Fibroblast of the conjunctiva (primary cell): ENCODE results near the gene SLIT2.
A peak's percentile ranks its signal among the peaks of the same experiment; 100 is the strongest.

Experiments used
- DNase-seq: peaks from one replicate; pipeline ENCODE4 v3.0.0-alpha.2; 2010; ENCODE audit warnings: low read depth

SLIT2 gene

GRCh38 chr4:20266215-20267082 is 14.7 kb downstream of the SLIT2 start:
- DNase-seq = no peak

- no peak for DNase-seq
Observed at GRCh38 chr4:20268028-20268427, 16.3 kb downstream of the SLIT2 start.

GRCh38 chr4:20269320-20269719 is 17.6 kb downstream of the SLIT2 start:
- DNase-seq = no peak

DNA sequence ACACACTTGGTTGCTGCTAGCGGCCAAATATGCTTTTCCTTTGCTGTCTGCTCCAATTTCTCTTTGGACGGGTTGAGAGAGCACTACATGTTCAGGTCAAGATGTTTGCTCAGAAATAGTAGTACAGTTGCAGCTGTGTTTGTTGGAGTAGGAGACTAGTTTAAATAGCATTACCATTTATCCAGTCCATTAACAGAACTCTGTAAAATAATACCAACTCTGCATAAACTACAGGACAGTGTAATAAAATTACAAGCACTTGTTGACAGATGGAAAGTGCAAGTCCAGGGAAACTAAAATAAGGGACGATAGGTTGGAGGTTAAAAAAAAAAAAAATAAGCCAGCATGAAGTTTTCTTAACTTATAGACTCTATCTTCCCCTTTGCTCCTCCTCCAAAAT is 20.2 kb downstream of the SLIT2 start:
- DNase-seq = no peak

DNA sequence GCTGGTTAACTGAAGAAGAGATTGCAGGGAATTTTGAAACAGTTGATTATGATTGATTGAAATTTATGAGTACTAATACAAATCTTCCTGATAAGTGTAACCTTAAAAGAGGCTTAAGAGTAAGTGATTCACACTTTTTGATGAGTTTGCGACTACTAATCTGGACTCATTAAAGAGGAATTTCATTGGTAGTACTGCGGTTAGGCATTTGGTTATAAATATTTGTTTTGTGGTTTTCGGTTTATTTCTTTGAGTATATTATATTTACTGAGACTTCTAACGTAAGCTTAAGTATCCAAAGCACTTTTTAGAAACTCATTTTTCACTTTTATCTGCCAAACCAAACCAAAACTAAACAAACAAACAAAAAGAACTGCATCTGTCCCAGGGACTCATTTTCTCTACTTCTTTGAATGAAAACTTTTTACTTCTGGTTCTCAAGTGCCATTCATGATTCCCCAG is 20.7 kb downstream of the SLIT2 start:
- DNase-seq = no peak

DNA sequence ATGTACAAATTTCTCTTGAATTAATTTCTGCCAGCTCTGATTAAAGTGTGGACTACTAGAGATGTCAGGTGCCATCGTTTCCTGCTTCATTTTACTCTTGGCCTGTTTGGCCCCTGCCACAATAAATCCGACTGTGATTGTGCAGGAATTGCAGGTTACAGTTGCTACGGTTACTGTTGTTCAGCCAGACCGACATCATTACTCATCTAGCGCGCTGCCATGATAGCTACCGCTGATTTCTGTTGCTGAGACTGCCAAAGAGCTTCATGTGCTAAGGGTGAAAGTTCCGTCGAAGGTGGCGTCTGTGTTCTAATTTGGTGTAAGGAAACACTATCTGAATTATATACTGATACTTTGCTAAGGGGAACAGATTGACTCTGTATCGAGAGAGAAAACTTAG is 22.1 kb downstream of the SLIT2 start:
- DNase-seq = no peak

DNA sequence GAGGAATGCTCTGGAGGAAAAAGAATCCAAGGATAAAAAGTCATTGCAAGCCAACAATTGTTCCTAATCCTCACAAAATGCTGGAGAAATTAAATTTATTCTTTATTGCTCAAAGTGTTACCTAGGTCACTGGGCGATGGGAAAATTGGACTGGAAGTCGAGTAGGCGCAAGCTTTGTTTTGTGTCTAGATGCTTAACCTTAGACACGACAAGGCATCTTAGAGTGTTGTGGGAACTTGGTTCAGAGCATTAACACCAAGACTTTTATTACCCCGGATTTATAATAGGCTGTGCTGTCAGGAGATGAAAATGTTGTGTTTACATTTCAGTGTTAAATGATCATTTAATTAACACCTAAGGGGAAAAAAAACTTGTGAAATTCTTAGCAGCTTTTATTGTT is 25.1 kb downstream of the SLIT2 start:
- DNase-seq = no peak

- DNase-seq = no peak
Observed at GRCh38 chr4:20278195-20278594, 26.5 kb downstream of the SLIT2 start.

- no peak for DNase-seq
Observed at GRCh38 chr4:20279381-20279780, 27.7 kb downstream of the SLIT2 start.

DNA sequence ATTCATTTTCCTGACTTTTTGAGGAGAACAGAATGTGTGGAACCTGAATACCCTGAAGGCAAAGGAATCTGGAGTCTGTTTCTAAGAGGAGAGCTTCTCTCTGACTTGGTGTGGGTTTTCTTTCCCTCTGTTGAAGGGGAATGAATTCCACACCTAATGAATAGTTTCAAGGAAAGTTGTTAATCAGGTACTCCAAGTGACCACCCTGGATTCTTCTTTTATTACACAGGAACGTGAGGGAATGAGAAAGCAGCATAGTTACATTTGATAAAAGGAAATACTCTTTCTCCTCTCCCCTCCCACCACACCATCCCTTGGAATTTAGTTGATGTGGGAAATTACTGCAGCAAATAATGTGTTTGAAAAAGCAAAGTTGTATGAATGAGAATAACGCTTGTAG is 29.7 kb downstream of the SLIT2 start:
- no peak for DNase-seq

- DNase-seq = no peak
Observed at GRCh38 chr4:20283039-20283438, 31.3 kb downstream of the SLIT2 start.

DNA sequence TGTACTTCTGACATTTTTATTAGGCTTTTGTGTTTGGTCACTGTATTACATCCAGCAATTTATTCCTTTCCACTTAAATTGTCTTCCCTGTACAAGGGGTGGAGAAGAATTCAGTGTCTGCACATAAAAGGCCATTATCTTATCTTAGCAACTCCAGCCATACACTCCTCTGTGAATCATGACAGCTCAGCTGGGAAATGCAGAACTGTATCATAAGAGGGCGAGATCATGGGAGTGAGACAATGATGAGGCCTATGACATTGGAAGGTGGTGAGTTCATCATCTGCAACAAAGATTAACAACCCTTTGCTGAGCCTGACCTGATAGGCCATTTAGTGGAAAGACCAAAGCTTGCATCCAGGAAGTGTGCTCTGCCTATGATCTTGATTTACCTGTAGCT is 33.3 kb downstream of the SLIT2 start:
- DNase-seq = no peak

DNA sequence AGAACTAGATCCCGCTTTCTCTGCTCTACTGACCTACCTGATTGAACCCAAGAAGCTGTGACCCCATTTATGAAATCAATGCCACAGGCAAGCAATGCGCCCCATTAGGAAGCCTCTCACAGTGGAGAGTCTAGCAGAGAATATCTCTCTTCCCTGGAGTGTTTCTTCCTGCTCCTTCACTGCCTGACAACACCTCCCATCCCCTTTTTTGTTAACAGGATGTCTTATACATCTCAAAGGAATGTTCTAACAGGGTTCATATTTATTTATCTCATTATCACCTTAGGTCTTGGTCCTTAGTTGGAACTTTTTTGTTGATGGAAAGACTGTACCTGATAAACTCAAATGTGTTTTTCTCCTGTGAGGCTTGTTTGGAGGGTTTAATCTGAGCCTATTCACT is 35.5 kb downstream of the SLIT2 start:
- no peak for DNase-seq

DNA sequence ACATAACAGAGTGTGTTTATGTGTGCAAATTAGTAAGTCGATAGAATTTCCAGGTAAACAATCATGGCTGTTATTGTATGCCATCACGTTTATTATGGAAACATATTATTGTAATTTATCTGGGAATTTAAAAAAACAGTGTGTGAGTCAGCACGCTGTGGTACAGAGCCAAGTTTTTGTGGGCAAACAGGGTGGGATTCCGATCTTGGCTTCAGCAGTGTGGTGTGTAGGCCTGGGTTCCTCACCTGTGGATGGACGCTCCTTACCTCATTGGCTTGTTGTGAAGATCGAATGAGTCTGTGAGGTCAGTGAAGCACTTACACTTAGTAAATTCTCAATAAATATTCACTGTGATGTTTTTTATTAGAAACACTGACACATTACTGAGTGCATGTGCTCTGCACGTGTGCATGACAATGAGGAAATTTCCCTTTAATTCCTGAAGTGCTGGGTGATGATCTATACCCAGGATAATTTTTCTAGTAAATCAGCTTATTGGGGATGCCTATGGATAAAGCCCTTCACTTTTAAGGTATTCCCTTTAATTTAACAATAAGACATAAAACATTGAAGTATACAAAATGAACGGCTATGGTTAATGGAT is 36.4 kb downstream of the SLIT2 start:
- DNase-seq = no peak

- no peak for DNase-seq
Observed at GRCh38 chr4:20288846-20289512, 37.3 kb downstream of the SLIT2 start.

- no peak for DNase-seq
Observed at GRCh38 chr4:20289782-20290181, 38.1 kb downstream of the SLIT2 start.

GRCh38 chr4:20292739-20293138 is 41.0 kb downstream of the SLIT2 start:
- no peak for DNase-seq

GRCh38 chr4:20297261-20297660 is 45.6 kb downstream of the SLIT2 start:
- DNase-seq = no peak

GRCh38 chr4:20297783-20298182 is 46.1 kb downstream of the SLIT2 start:
- DNase-seq = peak; percentile 31

DNA sequence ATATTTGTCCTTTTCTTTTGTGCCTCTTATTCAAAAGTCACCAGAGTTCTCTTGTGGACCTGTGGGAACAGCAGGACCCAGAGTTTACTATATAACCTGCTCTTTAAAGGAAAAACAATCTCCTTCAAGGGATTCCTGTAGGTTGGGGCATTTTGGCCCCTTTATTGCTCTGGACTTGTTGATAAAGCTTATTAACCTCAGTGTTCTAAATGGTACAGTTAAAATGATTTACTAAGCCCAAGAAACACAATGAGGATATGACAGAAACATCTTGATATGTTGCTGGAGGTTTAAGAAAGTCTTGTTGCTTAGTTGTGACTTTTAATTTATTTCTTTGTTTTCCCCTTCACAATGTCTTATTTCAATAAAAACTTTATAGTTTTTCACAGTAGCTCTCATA is 46.8 kb downstream of the SLIT2 start:
- DNase-seq = no peak

DNA sequence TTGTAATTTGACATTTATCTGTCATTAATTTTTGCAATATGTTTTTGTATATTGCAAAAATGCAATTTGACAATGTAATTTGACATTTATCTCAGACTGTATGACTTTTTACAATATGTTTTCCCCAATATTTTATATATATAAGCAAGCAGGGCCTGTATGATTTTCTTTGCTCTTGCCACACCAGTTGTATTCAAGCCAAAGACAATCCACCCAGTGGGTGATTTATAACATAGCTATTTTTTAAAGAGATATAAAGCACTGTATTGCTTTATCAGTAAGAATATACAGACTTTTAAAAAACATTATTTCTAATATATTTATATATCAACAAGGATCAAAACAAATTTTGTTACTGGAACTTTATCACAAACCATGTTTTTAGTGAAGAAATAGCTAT is 47.3 kb downstream of the SLIT2 start:
- DNase-seq = no peak

DNA sequence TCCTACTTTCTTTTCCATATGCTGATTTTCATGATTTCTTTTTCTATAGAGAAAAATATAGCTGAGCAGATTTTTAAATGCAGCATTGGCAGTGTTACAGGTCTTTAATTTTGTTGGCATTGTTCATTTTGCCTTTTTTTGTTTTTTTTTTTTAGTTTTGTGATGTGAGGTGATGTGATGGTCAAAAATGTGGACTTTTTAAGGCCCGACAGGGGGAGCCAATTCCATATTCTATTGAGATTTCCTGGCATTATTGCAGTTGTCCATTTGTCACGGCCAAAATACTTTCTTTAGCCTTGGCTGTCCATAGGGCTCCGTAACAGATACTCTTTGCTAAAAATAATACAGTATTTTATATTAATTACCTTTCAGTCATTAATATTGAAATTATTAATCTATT is 47.8 kb downstream of the SLIT2 start:
- DNase-seq = peak; percentile 42

GRCh38 chr4:20301161-20301560 is 49.5 kb downstream of the SLIT2 start:
- no peak for DNase-seq
